HFFc6 (cell line): ENCODE results near the gene APP. TPM values are rescaled to one million over a fixed set of nuclear protein-coding genes. Genes with fewer than 3 reads are reported as not detected.
A peak's percentile ranks its signal among the peaks of the same experiment; 100 is the strongest.

ENCODE experiments used
- DNase-seq: peaks from one replicate; pipeline ENCODE4 v3.0.0-alpha.2; 2018
- H3K27ac Mint-ChIP-seq: 2 replicates; pipeline ENCODE4 v1.8.0; 2020; ENCODE audit warnings: mild to moderate bottlenecking, mixed read lengths
- H3K27me3 Mint-ChIP-seq: 2 replicates; pipeline ENCODE4 v1.8.0; 2021; ENCODE audit warnings: mild to moderate bottlenecking, moderate library complexity, mixed read lengths; ENCODE audit not compliant: insufficient read depth
- H3K36me3 Mint-ChIP-seq: 2 replicates; pipeline ENCODE4 v1.8.0; 2021; ENCODE audit warnings: low read depth, mixed read lengths
- H3K4me1 Mint-ChIP-seq: 2 replicates; pipeline ENCODE4 v1.8.0; 2020; ENCODE audit warnings: low read depth, mixed read lengths
- H3K4me3 Mint-ChIP-seq: 2 replicates; pipeline ENCODE4 v1.8.0; 2020; ENCODE audit warnings: mild to moderate bottlenecking, moderate library complexity, mixed read lengths
- H3K9me3 Mint-ChIP-seq: 2 replicates; pipeline ENCODE4 v1.8.0; 2020; ENCODE audit warnings: mild to moderate bottlenecking, mixed read lengths
- CTCF ChIP-seq: fragments of 200-600 bp; sonication (generic); IDR thresholded peaks from 2 replicates; pipeline ENCODE4 v1.5.0; 2021; ENCODE audit warnings: antibody characterized with exemption, mild to moderate bottlenecking
- total RNA-seq, 6 experiments: library from RNA; stranded (reverse); fragmentation: NEBNext Ultra II Directional; extraction: Animal tissue kit (Norgen Biotek cat#: 25700); gene quantifications; 2 replicates in 1 of 6; 3 replicates in 5 of 6; pipeline ENCODE4 v1.2.3, GENCODE V29; 2021

Gene APP
- total RNA-seq, 6 experiments from 2014 or later: 396 to 438 (median 425) TPM

- TF ChIP-seq CTCF: peak; percentile 46
- Mint-ChIP-seq H3K27me3 (no peaks in the 10 kb centered on the region; the same call in 1 of the 2 replicates), H3K4me3 (no peak overlapping the region), H3K36me3 (peaks cover 33% of the 10 kb centered on the region), H3K27ac (no peak overlapping the region), H3K4me1 (no peaks in the 10 kb centered on the region), H3K9me3 (no peaks in the 10 kb centered on the region)
- no peak for DNase-seq
These were observed 283.4 kb downstream of the APP start for GRCh38 chr21:25887166-25887565.

GRCh38 chr21:25885880-25886279, 284.7 kb downstream of the APP start:
- DNase-seq: no peak
- H3K4me1 Mint-ChIP-seq: no peaks in the 10 kb centered on the region
- peaks cover 37% of the 10 kb centered on the region for H3K36me3 Mint-ChIP-seq
- H3K4me3 Mint-ChIP-seq: no peak overlapping the region
- H3K9me3 Mint-ChIP-seq: no peaks in the 10 kb centered on the region
- no peak for TF ChIP-seq CTCF
- 0 out of 2 replicates have a peak overlapping the region, but pooled peaks have one; percentile 13 for H3K27ac Mint-ChIP-seq
- H3K27me3 Mint-ChIP-seq: no peaks in the 10 kb centered on the region; the same call in 1 of the 2 replicates

GRCh38 chr21:25885405-25885804, 285.2 kb downstream of the APP start:
- Mint-ChIP-seq H3K9me3 (no peaks in the 10 kb centered on the region), H3K27ac (no peak overlapping the region), H3K27me3 (no peaks in the 10 kb centered on the region; the same call in 1 of the 2 replicates), H3K4me3 (no peak overlapping the region), H3K36me3 (peaks cover 35% of the 10 kb centered on the region), H3K4me1 (no peaks in the 10 kb centered on the region)
- no peak for TF ChIP-seq CTCF
- DNase-seq: no peak

- Mint-ChIP-seq H3K36me3 (peaks cover 35% of the 10 kb centered on the region), H3K4me1 (no peaks in the 10 kb centered on the region)
- TF ChIP-seq CTCF: no peak
These were observed 286.3 kb downstream of the APP start for GRCh38 chr21:25884311-25884710.

GRCh38 chr21:25881524-25882376, 288.8 kb downstream of the APP start:
- Mint-ChIP-seq H3K27ac (no peak overlapping the region), H3K9me3 (no peaks in the 10 kb centered on the region), H3K36me3 (peaks cover 21% of the 10 kb centered on the region), H3K27me3 (no peaks in the 10 kb centered on the region; the same call in 1 of the 2 replicates), H3K4me3 (no peak overlapping the region), H3K4me1 (no peaks in the 10 kb centered on the region)
- DNase-seq: peak; percentile 36
- peak; percentile 96 for TF ChIP-seq CTCF

More at GRCh38 chr21:25884311-25884710, 286.3 kb downstream of the APP start:
- no peak overlapping the region for H3K27ac Mint-ChIP-seq
- H3K27me3 Mint-ChIP-seq: no peaks in the 10 kb centered on the region; the same call in 1 of the 2 replicates
- H3K9me3 Mint-ChIP-seq: no peaks in the 10 kb centered on the region
- DNase-seq: no peak
- H3K4me3 Mint-ChIP-seq: no peak overlapping the region
